Activated CD8-positive, alpha-beta memory T cell treated with anti-CD3 and anti-CD28 coated beads, Interleukin-2, amount 50 U/mL, for 1 hour (primary cell): ENCODE measurements around the gene TLE4.
"Not testable (repeated sequence)": the region's sequence is repeated elsewhere in the genome, so short reads cannot be mapped to it uniquely, and the experiment has no call there.

ENCODE experiments used
- DNase-seq: peaks from one replicate; pipeline ENCODE4 v3.0.0-alpha.2; 2020; ENCODE audit errors: extremely low read depth

Gene TLE4

GRCh38 chr9:79633558-79633957 lies 61.8 kb downstream of the TLE4 start:
- DNase-seq: no peak

DNA sequence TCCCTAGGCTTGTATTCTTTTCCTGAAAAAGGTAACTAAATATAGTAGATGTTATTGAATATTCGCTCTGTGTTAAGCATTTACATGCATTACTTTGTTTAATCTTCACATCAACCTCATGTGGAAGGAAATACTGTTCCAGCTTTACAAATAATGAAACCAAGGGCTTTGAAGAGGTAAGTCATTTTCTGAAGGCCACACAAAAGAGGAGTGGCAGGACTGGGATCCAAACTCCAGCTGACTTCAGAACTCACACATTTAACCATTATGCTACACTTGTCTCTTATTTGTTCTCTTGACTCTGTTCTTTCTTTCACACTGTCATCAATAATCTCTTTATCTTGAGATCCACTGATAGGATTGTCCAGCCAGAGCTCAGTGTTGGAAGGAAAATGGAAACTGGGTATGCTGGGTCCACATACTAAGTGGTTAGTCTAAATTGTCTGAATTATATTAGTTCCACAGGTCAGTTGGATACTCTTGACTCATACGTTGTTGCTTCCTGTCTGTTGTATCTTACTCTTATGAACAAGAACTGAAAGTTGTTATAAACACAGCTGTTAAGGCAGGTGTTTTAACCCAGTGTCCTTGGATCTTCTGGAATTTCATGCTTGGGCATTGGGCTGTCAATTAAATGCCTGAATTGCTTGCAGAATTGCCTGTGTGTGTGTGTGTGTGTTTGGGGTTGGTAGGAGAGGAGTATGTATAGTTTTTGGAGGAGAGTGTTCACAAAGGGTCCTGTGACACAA lies 65.6 kb downstream of the TLE4 start:
- no peak for DNase-seq

DNA sequence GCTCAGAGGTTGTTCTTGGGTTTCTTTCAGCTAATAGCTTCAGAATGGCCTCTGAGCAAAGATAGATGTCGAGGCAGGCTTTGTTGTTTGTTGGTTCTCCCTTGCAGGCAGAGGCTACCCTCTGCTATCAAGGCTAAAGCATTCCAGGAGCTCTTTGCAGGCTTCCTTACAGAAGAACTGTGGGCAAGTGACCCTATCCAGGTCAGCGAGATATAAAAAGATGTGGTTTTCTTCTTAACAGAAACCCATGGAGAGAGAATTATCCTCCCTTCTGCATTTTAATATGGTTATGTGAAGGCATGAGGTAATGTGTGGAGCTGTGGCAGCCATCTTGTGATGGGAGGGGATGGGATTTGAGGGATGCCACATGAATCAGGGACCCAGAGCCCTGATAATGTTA lies 67.0 kb downstream of the TLE4 start:
- no peak for DNase-seq

- no peak for DNase-seq
Observed at GRCh38 chr9:79639354-79639753, 67.6 kb downstream of the TLE4 start.

DNA sequence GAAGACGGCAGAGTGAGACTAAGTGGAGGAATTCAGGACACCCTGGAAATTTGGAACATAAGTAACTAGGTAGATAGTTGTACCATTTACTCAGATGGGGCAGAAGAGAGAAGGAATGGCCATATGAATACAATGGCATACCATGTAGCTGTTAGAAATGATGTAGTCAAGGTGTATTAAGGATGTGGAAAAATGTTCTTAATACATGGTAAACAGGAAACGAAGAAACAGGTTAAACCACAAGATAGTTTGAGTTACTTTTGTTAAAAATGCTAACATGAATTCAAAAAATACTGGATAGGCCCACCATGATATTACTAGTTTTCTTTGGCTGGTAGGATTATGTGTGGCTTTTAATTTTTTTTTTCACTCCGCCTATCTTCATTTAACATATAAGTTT lies 68.3 kb downstream of the TLE4 start:
- DNase-seq: not testable (repeated sequence)

DNA sequence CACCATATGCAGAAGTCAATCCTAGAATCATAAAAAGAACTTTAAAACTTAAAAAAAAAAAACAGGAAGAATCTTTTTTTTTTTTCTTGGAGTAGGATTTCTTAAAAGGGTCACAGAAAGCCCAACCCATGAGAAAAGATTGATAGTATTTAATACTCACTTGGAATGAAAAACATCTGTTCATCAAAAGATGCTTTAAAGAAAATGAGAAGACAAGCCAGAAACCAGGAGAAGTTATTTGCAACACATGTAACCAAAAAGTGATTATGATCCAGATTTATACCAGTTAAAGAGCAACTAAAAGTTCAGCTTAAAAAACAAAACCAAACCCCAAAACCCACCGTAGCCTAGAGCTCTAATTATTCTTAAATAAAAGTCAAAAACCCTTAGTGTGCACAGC lies 69.3 kb downstream of the TLE4 start:
- no peak for DNase-seq

GRCh38 chr9:79642671-79643070 lies 70.9 kb downstream of the TLE4 start:
- no peak for DNase-seq

GRCh38 chr9:79644048-79644447 lies 72.3 kb downstream of the TLE4 start:
- DNase-seq: no peak

GRCh38 chr9:79644601-79645000 lies 72.8 kb downstream of the TLE4 start:
- DNase-seq: no peak

- DNase-seq: no peak
Observed at GRCh38 chr9:79645110-79645509, 73.3 kb downstream of the TLE4 start.

- DNase-seq: no peak
Observed at GRCh38 chr9:79646096-79646495, 74.3 kb downstream of the TLE4 start.

- no peak for DNase-seq
Observed at GRCh38 chr9:79651251-79651795, 79.6 kb downstream of the TLE4 start.

GRCh38 chr9:79652598-79652997 lies 80.8 kb downstream of the TLE4 start:
- no peak for DNase-seq

DNA sequence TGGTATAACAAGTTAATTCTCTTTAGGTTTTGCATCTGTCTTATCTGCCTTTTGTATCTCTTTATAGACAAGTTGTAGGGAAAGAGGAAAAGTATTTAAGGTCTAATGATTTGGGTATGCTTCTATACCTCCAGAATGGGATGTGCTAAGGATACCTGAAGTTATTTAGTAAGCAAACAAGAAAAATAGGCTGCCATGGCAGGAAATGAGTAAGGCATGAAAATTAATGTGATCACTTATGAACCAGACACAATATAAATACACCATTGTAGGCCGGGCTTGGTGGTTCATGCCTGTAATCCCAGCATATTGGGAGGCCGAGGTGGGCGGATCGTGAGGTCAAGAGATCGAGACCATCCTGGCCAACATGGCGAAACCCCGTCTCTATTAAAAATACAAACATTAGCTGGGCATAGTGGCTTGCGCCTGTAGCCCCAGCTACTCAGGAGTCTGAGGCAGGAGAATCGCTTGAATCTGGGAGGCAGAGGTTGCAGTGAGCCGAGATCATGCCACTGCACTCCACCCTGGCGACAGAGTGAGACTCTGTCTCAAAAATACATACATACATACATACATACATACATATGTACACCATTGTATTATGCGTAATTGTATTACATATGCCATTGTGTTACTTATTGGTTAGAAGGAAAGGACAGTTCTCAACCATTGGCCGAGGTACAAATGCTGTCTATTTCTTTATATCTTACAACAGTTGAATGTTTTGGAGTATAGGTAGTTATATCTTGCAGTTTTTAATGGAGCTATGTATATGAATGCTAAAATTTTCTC lies 83.0 kb downstream of the TLE4 start:
- not testable (repeated sequence) for DNase-seq

- no peak for DNase-seq
Observed at GRCh38 chr9:79655551-79655950, 83.8 kb downstream of the TLE4 start.

DNA sequence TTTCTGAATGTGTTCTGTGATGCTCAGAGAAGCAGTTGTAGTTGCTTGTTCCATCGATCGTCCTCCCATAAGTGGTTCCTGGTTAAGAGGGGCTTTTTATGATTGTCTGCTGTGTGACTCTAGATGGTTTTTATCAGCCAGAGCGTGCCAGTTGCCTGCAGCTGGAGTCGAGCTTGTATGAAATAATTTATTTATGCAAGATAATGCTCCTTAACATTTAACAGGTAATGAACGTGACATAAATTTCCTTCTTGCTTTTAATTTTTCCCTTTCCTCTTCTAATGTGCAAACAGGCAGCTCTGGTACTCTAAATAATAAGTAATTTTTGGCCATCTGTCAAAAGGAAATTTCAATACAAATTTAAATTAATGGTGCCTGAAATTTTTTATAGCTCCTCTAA lies 84.4 kb downstream of the TLE4 start:
- no peak for DNase-seq

DNA sequence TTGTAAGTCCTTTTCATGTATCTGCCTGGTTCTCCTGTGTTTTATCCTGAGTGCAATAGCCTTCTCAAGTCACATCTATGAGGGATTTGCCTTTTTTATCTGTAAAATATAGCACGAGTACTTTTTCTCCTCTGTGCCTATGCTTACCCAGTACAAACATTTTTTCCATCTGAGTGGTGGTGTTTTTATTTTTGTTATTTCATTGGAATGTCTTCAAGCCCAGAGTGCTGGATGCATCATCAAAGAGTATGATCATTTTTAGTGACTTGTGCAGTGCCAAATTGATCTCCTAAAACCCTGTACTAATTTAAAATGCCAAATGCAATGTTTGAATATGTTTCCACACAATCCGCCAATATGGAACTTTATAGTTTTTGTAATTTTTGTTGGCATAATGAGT lies 86.1 kb downstream of the TLE4 start:
- no peak for DNase-seq

DNA sequence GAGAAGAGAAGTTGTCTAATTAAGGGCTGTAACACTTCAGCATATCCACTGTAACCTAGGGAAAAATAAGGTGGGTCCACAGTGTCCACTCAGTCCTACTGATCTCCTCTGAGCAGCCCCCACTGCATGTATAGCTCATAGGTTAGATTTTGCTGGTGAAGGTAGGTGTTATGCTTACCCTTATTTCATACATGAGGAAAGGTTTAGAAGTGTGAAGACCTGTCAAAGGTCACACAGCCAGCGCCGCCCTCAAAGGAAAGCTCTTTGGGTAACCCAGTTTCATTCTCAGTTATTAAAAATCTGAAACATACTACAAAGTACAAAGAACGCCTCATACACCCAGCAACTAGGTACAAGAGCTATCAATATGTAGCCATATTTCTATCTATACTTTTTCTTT lies 87.2 kb downstream of the TLE4 start:
- no peak for DNase-seq

DNA sequence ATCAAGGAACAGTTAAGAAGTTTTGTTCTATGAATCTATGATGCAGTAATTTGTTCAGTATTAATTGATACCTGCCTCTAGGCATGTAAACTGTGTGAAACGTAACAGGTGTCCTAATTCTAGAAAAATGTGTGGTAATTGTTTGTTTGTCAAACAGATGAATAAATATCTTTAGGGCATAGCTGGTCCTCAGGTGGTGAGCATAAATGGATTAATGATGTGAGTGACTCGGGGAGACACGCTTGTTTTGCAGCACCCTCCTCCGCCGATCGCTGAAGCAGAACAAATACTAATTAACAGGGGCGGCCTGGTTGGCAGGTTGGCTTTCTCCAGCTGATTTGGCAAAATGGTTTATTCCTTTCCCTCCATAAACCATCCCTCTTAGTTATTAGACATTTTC lies 88.8 kb downstream of the TLE4 start:
- DNase-seq: no peak

DNA sequence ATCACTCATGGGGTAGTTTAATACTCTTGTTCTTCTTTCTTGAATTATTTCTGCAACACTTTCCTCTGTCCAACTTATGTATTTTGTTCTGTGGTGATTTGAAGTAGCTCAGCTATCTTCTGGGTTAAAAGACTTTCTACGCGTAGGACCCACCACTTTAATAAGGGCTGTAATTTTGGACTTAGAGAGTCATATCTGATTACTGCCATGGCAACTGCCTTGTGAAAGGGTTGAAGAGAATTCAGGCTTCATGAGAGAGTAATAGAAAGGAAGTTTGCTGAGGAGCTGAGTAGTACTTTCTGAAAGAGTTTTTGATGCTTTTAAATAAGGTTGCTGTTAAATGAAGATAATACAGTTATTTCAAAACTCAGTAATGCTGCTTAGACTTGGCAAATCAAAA lies 89.5 kb downstream of the TLE4 start:
- DNase-seq: no peak

DNA sequence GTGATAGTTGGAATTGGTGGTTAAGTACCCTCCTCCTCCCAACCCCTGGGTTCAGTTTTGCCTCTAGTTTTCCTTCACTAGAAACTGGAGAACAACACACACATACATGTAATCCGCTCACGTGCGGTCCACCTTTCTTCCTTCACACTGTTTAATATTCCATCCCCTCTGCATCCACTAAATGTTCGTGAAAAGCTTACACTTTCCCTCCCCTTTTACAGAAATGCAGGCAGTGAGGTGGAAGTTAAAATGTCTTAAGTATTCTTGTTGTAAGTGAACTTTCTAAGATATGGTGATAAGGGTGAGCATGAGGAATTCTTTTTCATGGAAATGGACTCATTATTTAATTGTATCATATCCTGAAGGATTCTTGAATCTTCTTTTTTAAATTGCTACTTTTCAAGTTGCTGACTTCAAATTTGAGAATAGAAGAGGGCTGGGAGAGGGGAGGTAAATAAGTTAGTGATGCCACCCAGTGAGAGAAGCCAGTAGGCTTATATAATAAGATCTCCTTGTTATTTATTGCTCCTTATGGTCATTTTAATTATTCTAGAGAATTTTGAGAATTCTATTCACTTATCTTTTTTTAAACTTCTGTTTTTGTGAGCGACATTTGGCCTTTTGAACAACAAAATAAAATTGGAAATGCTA lies 90.2 kb downstream of the TLE4 start:
- DNase-seq: no peak

DNA sequence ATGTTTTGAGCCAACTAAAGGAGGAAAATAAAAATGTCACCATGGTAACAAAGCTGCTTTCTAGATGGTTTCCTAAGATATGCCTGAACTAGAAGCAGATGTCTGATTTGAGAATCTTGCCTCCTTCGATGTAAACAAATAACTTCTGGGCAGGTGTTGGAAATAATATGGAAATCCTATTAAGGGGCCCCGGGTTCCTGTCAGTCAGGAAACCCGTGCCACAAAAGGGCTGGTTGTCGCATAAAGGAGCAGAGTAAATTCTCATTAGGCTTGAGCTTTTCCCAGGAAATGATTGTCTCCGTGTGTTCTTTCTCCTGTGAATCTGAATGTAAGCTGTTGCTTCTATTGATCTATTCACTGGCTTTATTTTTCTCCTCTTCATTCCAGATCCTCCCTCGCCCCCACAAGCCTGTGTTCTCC lies 90.8 kb downstream of the TLE4 start:
- DNase-seq: no peak

GRCh38 chr9:79663300-79663699 lies 91.5 kb downstream of the TLE4 start:
- DNase-seq: no peak
